SH-SY5Y (cell line): Measurements from ENCODE around the gene CYTH4.

Experiments used
- GATA2 ChIP-seq: IDR thresholded peaks from 2 replicates; pipeline ENCODE4 v1.6.1; 2011; ENCODE audit warnings: mild to moderate bottlenecking, low read depth, low read length
- GATA3 ChIP-seq: IDR thresholded peaks from 2 replicates; pipeline ENCODE4 v1.6.1; 2011; ENCODE audit warnings: low read depth, mild to moderate bottlenecking, low read length, moderate library complexity

DNA sequence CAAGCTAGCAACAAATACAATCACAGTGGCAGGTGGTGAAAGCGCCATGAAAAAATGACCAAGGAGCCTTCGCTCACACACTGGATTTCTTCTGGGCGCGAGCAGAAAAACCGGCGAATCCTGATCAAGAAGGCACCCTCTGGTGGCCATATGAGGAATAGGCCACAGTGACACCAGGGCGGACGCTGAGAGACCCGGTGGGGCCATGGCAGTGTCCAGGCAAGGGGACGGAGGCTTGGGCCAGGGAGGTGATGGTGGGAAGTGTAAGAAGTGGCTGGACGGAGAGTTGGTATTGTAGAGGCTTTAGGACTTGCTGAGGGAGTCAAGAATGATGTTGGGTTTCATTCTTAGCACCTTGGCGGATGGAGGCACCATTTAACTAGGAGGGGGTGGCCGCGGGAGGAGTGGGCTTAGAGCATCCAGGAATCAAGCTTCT lies 21.4 kb upstream of the CYTH4 start:
- TF ChIP-seq GATA2 (no peak), GATA3 (no peak)
